A673 (cell line): ENCODE data around the gene SLC22A23. TPM values are rescaled to one million over a fixed set of nuclear protein-coding genes. Genes with fewer than 3 reads are reported as not detected.

Experiments used
- BruUV-seq: library from RNA; stranded (reverse); fragments of 400-500 nt; replicated peaks from 2 replicates; lab custom pipeline; 2021; lab: Mats Ljungman, UMichigan
- CTCF ChIA-PET: fragments of 300-600 bp; sonication (Branson Sonifier 250); formaldehyde crosslinking; loops from one replicate; lab custom pipeline; 2022; ENCODE audit warnings: antibody characterized with exemption; lab: Charles Lee
- POLR2A ChIA-PET: fragments of 300-600 bp; sonication (Branson Sonifier 250); formaldehyde crosslinking; loops from one replicate; lab custom pipeline; 2022; ENCODE audit warnings: antibody characterized with exemption; ENCODE audit not compliant: low non-redundant PET; lab: Charles Lee
- DNase-seq: peaks from one replicate; pipeline ENCODE4 v3.0.0-alpha.2; 2015; ENCODE audit warnings: low spot score
- H3K27ac ChIP-seq: fragments of 200-600 bp; sonication (generic); 2 replicates; pipeline ENCODE4 v1.5.1; 2016; ENCODE audit warnings: mixed run types, low read depth, mild to moderate bottlenecking, mixed read lengths, antibody characterized with exemption, low read length; ENCODE audit not compliant: poor library complexity, severe bottlenecking
- H3K27me3 ChIP-seq: fragments of 200-600 bp; sonication (generic); replicated peaks from 2 replicates; pipeline ENCODE4 v1.6.1; 2017; ENCODE audit warnings: mixed run types, low read depth, mild to moderate bottlenecking, mixed read lengths, antibody characterized with exemption, low read length; ENCODE audit not compliant: insufficient read depth, poor library complexity
- H3K36me3 ChIP-seq: fragments of 200-600 bp; sonication (generic); 2 replicates; pipeline ENCODE4 v1.6.1; 2016; ENCODE audit warnings: mixed run types, mild to moderate bottlenecking, mixed read lengths, antibody characterized with exemption, low read length; ENCODE audit not compliant: insufficient read depth, poor library complexity, severe bottlenecking
- H3K4me1 ChIP-seq: fragments of 200-600 bp; sonication (generic); 2 replicates; pipeline ENCODE4 v1.6.1; 2017; ENCODE audit warnings: mixed run types, mild to moderate bottlenecking, mixed read lengths, antibody characterized with exemption, low read length; ENCODE audit not compliant: insufficient read depth, poor library complexity, severe bottlenecking
- H3K4me3 ChIP-seq: fragments of 200-600 bp; sonication (generic); 2 replicates; pipeline ENCODE4 v1.5.1; 2016; ENCODE audit warnings: low read depth, mixed run types, mild to moderate bottlenecking, mixed read lengths, low read length; ENCODE audit not compliant: poor library complexity, severe bottlenecking
- H3K9me3 ChIP-seq: fragments of 200-600 bp; sonication (generic); 2 replicates; pipeline ENCODE4 v1.6.1; 2016; ENCODE audit warnings: mixed run types, low read depth, mild to moderate bottlenecking, mixed read lengths, antibody characterized with exemption, low read length; ENCODE audit not compliant: poor library complexity, severe bottlenecking
- EZH2 ChIP-seq: fragments of 200-600 bp; sonication (generic); IDR thresholded peaks from 2 replicates; pipeline ENCODE4 v1.6.1; 2017; ENCODE audit warnings: borderline replicate concordance, low read depth, mild to moderate bottlenecking, mixed read lengths, antibody characterized with exemption, low read length; ENCODE audit not compliant: poor library complexity, severe bottlenecking
- intact Hi-C: fragments of 100-400 bp; cut with micrococcal nuclease; formaldehyde crosslinking; loops from one replicate; pipeline ENCODE4 v1.10.0; 2022; ENCODE audit not compliant: unreplicated experiment
- total RNA-seq: library from RNA; stranded (reverse); gene quantifications from 2 replicates; pipeline ENCODE4 v1.2.3, GENCODE V29; 2021
- TF ChIP-seq, protein P1 (sequence below): fragments of 300-800, 200-600 bp; sonication (generic); conservative IDR thresholded peaks from 2 replicates; pipeline ENCODE4 v1.5.1; 2017; ENCODE audit warnings: low read depth, mild to moderate bottlenecking, antibody characterized with exemption, low read length, moderate library complexity, mixed read lengths

SLC22A23 gene
- total RNA-seq, 1 experiment from 2014 or later: 6.2 TPM

- Histone ChIP-seq H3K27me3 (no peaks in the 10 kb centered on the region), H3K36me3 (peaks cover 11% of the 10 kb centered on the region), H3K9me3 (no peaks in the 10 kb centered on the region), H3K27ac (no peak overlapping the region), H3K4me3 (no peak overlapping the region), H3K4me1 (no peaks in the 10 kb centered on the region)
- intact Hi-C loops: no loop called here
- TF ChIP-seq, protein P1, sequence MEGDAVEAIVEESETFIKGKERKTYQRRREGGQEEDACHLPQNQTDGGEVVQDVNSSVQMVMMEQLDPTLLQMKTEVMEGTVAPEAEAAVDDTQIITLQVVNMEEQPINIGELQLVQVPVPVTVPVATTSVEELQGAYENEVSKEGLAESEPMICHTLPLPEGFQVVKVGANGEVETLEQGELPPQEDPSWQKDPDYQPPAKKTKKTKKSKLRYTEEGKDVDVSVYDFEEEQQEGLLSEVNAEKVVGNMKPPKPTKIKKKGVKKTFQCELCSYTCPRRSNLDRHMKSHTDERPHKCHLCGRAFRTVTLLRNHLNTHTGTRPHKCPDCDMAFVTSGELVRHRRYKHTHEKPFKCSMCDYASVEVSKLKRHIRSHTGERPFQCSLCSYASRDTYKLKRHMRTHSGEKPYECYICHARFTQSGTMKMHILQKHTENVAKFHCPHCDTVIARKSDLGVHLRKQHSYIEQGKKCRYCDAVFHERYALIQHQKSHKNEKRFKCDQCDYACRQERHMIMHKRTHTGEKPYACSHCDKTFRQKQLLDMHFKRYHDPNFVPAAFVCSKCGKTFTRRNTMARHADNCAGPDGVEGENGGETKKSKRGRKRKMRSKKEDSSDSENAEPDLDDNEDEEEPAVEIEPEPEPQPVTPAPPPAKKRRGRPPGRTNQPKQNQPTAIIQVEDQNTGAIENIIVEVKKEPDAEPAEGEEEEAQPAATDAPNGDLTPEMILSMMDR: no peak
- TF ChIP-seq EZH2: no peak
- ChIA-PET CTCF (no interaction called here), POLR2A (no interaction called here)
- DNase-seq: no peak
- no TSS peak for BruUV-seq
Observed at GRCh38 chr6:3220366-3220765, 236.5 kb downstream of the SLC22A23 start.

Other genes with a start within 250 kb of the SLC22A23 start
- gene TUBB2B, start 229.4 kb downstream of the SLC22A23 start, total RNA-seq: 144 and 158 TPM in 2 replicates
- gene PSMG4, start 198.1 kb downstream of the SLC22A23 start, total RNA-seq: 34.4 and 40.8 TPM in 2 replicates